ENCODE results near the gene DCST1. TPM values are rescaled to one million over a fixed set of nuclear protein-coding genes. Genes with fewer than 3 reads are reported as not detected.

The DCST1 gene
- total and polyA plus RNA-seq, 2 of the 13 experiments (the other 11 are each of a cell fraction or from before 2014, with no cell fraction given) = 0.04 TPM; not detected in 1

- TF ChIP-seq ZNF574 (CRISPR knock-in tag; IDR thresholded peaks at IDR 0.05) = peak; percentile 77
- no peak for TF ChIP-seq ZNF850 (CRISPR knock-in tag; conservative IDR thresholded peaks at IDR 0.05)
- TF ChIP-seq HIC2 (CRISPR knock-in tag; IDR thresholded peaks at IDR 0.05; ENCODE audit: low read depth) = peak; percentile 97
- TF ChIP-seq THRA (CRISPR knock-in tag; IDR thresholded peaks at IDR 0.05; ENCODE audit: borderline replicate concordance) = peak; percentile 82; the same call in 1 of the 2 replicates
- peak; percentile 71; the same call in 1 of the 2 replicates for TF ChIP-seq MIXL1 (CRISPR knock-in tag; IDR thresholded peaks at IDR 0.05)
- peak; percentile 75; the same call in 1 of the 2 replicates for TF ChIP-seq ZBED4 (CRISPR knock-in tag; IDR thresholded peaks at IDR 0.05; ENCODE audit: borderline replicate concordance)
- TF ChIP-seq GLI4 (CRISPR knock-in tag; IDR thresholded peaks at IDR 0.05; ENCODE audit: borderline replicate concordance) = no peak
- no peak for TF ChIP-seq MAFG (CRISPR knock-in tag; IDR thresholded peaks at IDR 0.05)
- 0 out of 2 replicates have a peak, but pooled peaks have one; percentile 29 for TF ChIP-seq HNRNPUL1 (IDR thresholded peaks at IDR 0.05; ENCODE audit: low read depth, low read length)
- peak; percentile 48; the same call in 1 of the 2 replicates for TF ChIP-seq POLR2AphosphoS5 (IDR thresholded peaks at IDR 0.05; ENCODE audit: low read depth, low read length)
- TF ChIP-seq JARID2 (CRISPR knock-in tag; IDR thresholded peaks at IDR 0.05; ENCODE audit: insufficient replicate concordance) = peak; percentile 73
- TF ChIP-seq ZNF878 (CRISPR knock-in tag; IDR thresholded peaks at IDR 0.05) = peak; percentile 90
- TF ChIP-seq MIER3 (CRISPR knock-in tag; IDR thresholded peaks at IDR 0.05; ENCODE audit: borderline replicate concordance) = peak; percentile 47; the same call in 1 of the 2 replicates
- no peak for TF ChIP-seq ZSCAN12 (CRISPR knock-in tag; IDR thresholded peaks at IDR 0.05)
- TF ChIP-seq ZNF333 (CRISPR knock-in tag; IDR thresholded peaks at IDR 0.05; ENCODE audit: borderline replicate concordance) = peak; percentile 84; the same call in 1 of the 2 replicates
- TF ChIP-seq MED8 (CRISPR knock-in tag; IDR thresholded peaks at IDR 0.05; ENCODE audit: insufficient replicate concordance) = peak; percentile 50
- TF ChIP-seq MEIS1 (CRISPR knock-in tag; IDR thresholded peaks at IDR 0.05; ENCODE audit: borderline replicate concordance) = no peak; the same call in 1 of the 2 replicates
Observed at GRCh38 chr1:155017041-155017945, 16.3 kb upstream of the DCST1 start (continued).
